ENCODE data around the gene GALNT5.
"Not testable (repeated sequence)": the region's sequence is repeated elsewhere in the genome, so short reads cannot be mapped to it uniquely, and the experiment has no call there.

The GALNT5 gene

GRCh38 chr2:157337978-157338377 lies 80.5 kb downstream of the GALNT5 start:
- H3K36me3 Mint-ChIP-seq (ENCODE audit: low read depth) = peaks cover 31% of the 10 kb centered on the region
- peaks cover 22% of the 10 kb centered on the region for H3K9me3 Mint-ChIP-seq
- no peak overlapping the region for H3K4me3 Mint-ChIP-seq
- no peaks in the 10 kb centered on the region for H3K27me3 Mint-ChIP-seq (ENCODE audit: low read depth)
- H3K27ac Mint-ChIP-seq = no peak overlapping the region
- H3K4me1 Mint-ChIP-seq (ENCODE audit: low read depth) = peaks cover 23% of the 10 kb centered on the region

GRCh38 chr2:157339965-157340655 lies 82.6 kb downstream of the GALNT5 start:
- H3K27ac Mint-ChIP-seq = no peak overlapping the region
- peaks cover 48% of the 10 kb centered on the region for H3K36me3 Mint-ChIP-seq (ENCODE audit: low read depth)
- peaks cover 10% of the 10 kb centered on the region for H3K4me1 Mint-ChIP-seq (ENCODE audit: low read depth)
- H3K27me3 Mint-ChIP-seq (ENCODE audit: low read depth) = no peaks in the 10 kb centered on the region
- no peak overlapping the region for H3K4me3 Mint-ChIP-seq
- peaks cover 43% of the 10 kb centered on the region for H3K9me3 Mint-ChIP-seq

- H3K27me3 Mint-ChIP-seq (ENCODE audit: low read depth); H3K4me3 Mint-ChIP-seq; H3K27ac Mint-ChIP-seq; H3K4me1 Mint-ChIP-seq (ENCODE audit: low read depth): not testable (repeated sequence)
- Mint-ChIP-seq H3K36me3 (ENCODE audit: low read depth) (peaks cover 53% of the 10 kb centered on the region), H3K9me3 (peaks cover 53% of the 10 kb centered on the region)
These were observed 83.9 kb downstream of the GALNT5 start for GRCh38 chr2:157341381-157341780.

- H3K36me3 Mint-ChIP-seq (ENCODE audit: low read depth) = peaks cover 51% of the 10 kb centered on the region
- H3K4me3 Mint-ChIP-seq = no peak overlapping the region
- H3K9me3 Mint-ChIP-seq = peaks cover 57% of the 10 kb centered on the region
- no peaks in the 10 kb centered on the region for H3K4me1 Mint-ChIP-seq (ENCODE audit: low read depth)
- no peaks in the 10 kb centered on the region for H3K27me3 Mint-ChIP-seq (ENCODE audit: low read depth)
- no peak overlapping the region for H3K27ac Mint-ChIP-seq
These were observed 88.3 kb downstream of the GALNT5 start for GRCh38 chr2:157345647-157346389.

- Mint-ChIP-seq H3K4me3 (no peak overlapping the region), H3K36me3 (ENCODE audit: low read depth) (peaks cover 30% of the 10 kb centered on the region), H3K4me1 (ENCODE audit: low read depth) (no peaks in the 10 kb centered on the region), H3K27ac (no peak overlapping the region), H3K9me3 (peaks cover 31% of the 10 kb centered on the region), H3K27me3 (ENCODE audit: low read depth) (no peaks in the 10 kb centered on the region)
These were observed 90.9 kb downstream of the GALNT5 start for GRCh38 chr2:157348291-157348921.

GRCh38 chr2:157349949-157350515 lies 92.5 kb downstream of the GALNT5 start:
- peaks cover 15% of the 10 kb centered on the region for H3K9me3 Mint-ChIP-seq
- H3K27me3 Mint-ChIP-seq (ENCODE audit: low read depth) = no peaks in the 10 kb centered on the region
- no peak overlapping the region for H3K27ac Mint-ChIP-seq
- H3K36me3 Mint-ChIP-seq (ENCODE audit: low read depth) = peaks cover 20% of the 10 kb centered on the region
- H3K4me1 Mint-ChIP-seq (ENCODE audit: low read depth) = no peaks in the 10 kb centered on the region
- H3K4me3 Mint-ChIP-seq = no peak overlapping the region

- H3K4me1 Mint-ChIP-seq (ENCODE audit: low read depth) = peaks cover 2% of the 10 kb centered on the region
- no peak overlapping the region for H3K4me3 Mint-ChIP-seq
- H3K27me3 Mint-ChIP-seq (ENCODE audit: low read depth) = no peaks in the 10 kb centered on the region
- H3K27ac Mint-ChIP-seq = no peak overlapping the region
- peaks cover 24% of the 10 kb centered on the region for H3K36me3 Mint-ChIP-seq (ENCODE audit: low read depth)
- H3K9me3 Mint-ChIP-seq = peaks cover 6% of the 10 kb centered on the region
These were observed 98.1 kb downstream of the GALNT5 start for GRCh38 chr2:157355618-157356017.

GRCh38 chr2:157359628-157360027 lies 102.1 kb downstream of the GALNT5 start:
- H3K27ac Mint-ChIP-seq = no peak overlapping the region
- H3K27me3 Mint-ChIP-seq (ENCODE audit: low read depth) = no peaks in the 10 kb centered on the region
- no peak overlapping the region for H3K4me3 Mint-ChIP-seq
- H3K36me3 Mint-ChIP-seq (ENCODE audit: low read depth) = peaks cover 40% of the 10 kb centered on the region
- peaks cover 39% of the 10 kb centered on the region for H3K9me3 Mint-ChIP-seq
- peaks cover 9% of the 10 kb centered on the region for H3K4me1 Mint-ChIP-seq (ENCODE audit: low read depth)

GRCh38 chr2:157361526-157361925 lies 104.0 kb downstream of the GALNT5 start:
- peaks cover 42% of the 10 kb centered on the region for H3K36me3 Mint-ChIP-seq (ENCODE audit: low read depth)
- no peak overlapping the region for H3K27ac Mint-ChIP-seq
- no peak overlapping the region for H3K4me3 Mint-ChIP-seq
- H3K4me1 Mint-ChIP-seq (ENCODE audit: low read depth) = peaks cover 7% of the 10 kb centered on the region
- H3K9me3 Mint-ChIP-seq = peaks cover 44% of the 10 kb centered on the region
- H3K27me3 Mint-ChIP-seq (ENCODE audit: low read depth) = no peaks in the 10 kb centered on the region

GRCh38 chr2:157362627-157363026 lies 105.1 kb downstream of the GALNT5 start:
- Mint-ChIP-seq H3K27me3 (ENCODE audit: low read depth) (no peaks in the 10 kb centered on the region), H3K9me3 (peaks cover 47% of the 10 kb centered on the region), H3K36me3 (ENCODE audit: low read depth) (peaks cover 46% of the 10 kb centered on the region), H3K4me3 (no peak overlapping the region), H3K27ac (no peak overlapping the region), H3K4me1 (ENCODE audit: low read depth) (peaks cover 7% of the 10 kb centered on the region)

- Mint-ChIP-seq H3K9me3 (peaks cover 47% of the 10 kb centered on the region), H3K36me3 (ENCODE audit: low read depth) (peaks cover 49% of the 10 kb centered on the region), H3K27ac (no peak overlapping the region), H3K4me1 (ENCODE audit: low read depth) (peaks cover 7% of the 10 kb centered on the region), H3K27me3 (ENCODE audit: low read depth) (no peaks in the 10 kb centered on the region), H3K4me3 (no peak overlapping the region)
These were observed 106.2 kb downstream of the GALNT5 start for GRCh38 chr2:157363612-157364101.
